Measurements from ENCODE around the gene FBLN1.
"Not testable (repeated sequence)": the region's sequence is repeated elsewhere in the genome, so short reads cannot be mapped to it uniquely, and the experiment has no call there.

The FBLN1 gene

DNA sequence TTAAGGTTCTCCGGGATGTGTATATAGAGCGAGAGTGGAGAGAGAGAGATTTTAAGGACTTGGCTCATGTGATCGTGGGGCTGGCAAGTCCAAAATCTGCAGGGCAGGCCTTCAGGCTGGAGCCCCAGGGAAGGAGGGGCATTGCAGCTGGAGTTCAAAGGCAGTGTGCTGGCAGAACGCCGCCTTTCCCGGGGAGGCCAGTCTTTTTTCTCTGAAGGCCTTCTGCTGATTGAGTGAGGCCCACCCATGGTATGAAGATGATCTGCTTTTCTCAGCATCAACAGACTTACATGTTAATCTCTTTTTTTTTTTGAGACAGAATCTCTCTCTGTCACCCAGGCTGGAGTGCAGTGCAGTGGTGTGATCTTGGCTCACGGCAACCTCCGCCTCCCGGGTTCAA, 25.4 kb downstream of the FBLN1 start:
- DNase-seq: no peak

DNA sequence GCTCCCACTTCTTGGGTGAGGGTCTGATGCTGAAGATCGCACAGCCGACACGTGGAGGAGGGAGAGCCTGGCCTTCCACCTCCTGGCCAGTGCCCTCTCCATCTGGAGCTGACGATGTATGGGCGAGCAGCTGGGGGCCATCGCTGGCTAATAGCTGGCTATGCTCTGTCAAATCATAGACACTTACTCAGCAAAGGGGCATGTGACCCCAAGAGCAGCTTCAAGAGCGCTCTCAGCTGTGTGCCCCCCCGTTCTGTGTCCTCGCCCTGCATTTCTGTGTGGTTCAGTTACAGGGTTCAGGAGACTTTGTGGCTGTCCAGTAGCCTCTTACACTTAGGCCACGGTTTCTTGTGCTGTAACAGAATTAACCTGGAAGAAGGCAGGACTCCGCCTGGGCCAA, 26.4 kb downstream of the FBLN1 start:
- DNase-seq: no peak

DNA sequence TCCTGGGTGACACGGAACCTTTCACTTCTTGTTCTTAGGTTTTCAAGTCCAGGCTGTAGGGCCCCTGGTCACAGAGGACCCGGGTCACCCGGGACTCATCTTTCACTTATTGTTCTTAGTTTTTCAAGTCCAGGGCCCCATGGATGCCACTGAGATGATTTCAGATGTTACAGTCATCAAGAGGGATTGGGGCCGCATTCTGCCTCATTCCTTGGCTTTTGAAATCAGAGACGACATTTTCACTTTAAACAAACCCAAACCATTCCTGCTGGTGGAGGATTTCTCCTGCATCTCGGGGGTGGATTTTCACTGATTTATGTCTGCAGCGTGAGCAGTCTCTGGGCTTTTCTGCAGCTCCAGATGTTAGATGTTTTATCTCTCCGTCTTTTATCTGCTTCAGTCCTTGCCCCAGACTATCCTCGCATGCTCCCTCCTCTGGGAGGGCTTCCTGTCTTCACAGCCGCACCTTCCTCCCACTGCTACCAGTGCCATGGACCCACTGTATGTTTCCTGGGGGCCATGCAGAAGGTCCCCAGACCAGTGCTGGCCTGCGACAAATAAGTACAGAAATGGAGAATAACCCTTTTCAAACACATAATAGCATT, 27.4 kb downstream of the FBLN1 start:
- no peak for DNase-seq

DNA sequence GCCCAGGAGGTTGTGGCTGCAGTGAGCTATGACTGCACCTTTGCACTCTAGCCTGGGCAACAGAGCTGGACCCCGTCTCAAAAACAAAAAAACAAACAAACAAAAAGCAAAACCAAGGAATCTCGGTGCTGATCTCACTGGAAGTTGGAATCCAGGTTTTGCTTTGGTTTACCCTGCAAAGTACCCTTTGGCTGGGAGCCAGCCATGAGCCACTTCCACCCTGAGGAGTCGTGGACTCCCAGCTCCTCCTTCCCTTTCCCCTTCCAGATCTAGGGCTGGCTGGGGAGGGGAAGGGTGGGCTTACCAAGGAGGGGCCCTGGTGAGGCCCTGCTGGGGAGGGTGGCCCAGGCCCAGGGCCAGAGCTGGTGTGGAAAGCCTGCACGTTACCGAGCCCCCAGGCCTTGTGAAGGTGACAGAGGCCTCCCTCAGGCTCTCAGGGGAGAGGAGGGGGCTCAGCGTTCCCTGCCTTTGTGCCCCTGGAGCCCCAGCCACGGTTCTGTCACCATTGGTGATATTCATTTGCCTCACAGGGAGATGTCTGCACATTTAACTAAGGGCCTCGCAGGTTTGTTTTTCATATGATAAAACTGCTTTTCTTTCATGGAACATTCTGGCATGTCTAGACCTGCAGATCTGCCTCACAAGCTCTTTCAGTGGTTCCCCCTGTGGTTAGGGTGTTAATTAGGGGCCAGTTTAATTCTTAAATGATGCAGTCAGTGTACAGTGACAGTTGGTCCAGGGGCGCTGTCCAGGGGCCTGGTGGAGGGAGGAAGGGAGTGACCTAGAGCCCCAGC, 29.0 kb downstream of the FBLN1 start:
- DNase-seq: no peak

DNA sequence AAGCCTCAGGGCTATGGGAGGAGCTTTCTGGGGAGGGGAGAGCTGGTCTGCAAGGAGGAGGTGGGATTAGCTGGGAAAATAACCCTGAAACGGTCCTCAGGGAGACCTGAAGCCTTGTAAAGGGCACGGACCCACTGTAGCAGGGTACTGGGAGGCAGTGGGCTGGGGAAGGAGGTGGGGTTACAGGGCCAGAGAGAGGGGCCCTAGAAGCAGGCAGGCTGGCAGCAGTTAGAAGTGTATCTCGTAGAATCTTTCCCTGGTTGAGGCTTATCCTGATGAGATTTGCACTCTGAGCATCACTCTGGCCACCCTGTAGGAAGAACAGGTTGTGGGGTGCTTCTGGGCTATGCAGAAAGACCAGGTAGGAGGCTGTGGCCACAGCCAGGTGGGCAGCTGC, 29.6 kb downstream of the FBLN1 start:
- no peak for DNase-seq

DNA sequence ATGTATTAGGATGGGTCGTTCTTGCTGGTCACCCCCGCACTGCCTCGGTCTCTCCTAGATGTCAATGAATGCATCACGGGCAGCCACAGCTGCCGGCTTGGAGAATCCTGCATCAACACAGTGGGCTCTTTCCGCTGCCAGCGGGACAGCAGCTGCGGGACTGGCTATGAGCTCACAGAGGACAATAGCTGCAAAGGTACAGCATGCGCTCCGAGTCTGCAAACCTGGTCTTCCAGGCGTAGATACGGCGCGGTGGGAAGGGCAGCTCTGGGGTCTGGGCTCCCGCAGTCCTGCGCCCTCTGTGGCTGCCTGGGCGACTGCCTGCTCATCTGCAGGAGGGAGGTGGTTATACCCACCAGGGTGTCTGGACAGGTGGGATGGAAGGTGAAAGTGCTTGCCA, 31.0 kb downstream of the FBLN1 start:
- DNase-seq: no peak

DNA sequence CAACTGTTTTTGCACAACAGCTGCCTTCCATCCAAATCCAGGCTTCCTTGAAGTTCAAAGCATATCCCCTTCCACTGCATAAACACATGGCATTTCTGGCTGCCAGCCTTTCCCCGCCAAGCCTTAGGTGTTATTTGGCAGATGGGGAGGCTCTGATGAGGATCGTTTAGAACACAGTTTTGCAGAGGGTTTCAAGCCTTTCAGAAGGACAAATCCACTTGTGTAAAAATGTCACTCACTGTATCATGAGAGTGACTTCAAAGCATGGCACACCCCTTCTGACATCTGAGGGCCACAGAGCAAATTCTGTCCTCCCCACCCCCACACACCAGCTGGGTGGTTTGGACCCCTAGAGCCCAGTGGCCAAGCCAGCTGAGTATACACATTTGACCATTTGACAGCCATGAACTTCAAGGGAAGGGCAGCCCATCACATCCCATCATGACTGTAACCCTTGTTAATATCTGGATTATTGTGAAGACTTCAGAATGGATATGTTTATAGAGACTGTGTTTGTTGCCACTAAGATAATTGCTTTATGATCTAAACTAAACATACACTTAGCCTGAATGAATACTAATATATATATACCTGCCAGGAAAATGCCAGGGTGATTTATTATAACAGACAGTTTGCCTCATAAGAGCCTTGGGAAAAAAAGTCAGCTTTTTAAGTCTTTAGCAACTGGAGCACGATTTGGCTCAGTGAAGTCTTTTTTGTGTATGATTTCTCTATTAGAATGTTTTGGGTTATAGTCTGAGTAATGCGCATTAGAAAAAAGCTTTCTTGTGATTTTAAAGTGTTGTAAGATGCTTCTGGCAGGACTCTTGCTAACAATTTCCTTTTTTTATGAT, 31.9 kb downstream of the FBLN1 start:
- DNase-seq: no peak

DNA sequence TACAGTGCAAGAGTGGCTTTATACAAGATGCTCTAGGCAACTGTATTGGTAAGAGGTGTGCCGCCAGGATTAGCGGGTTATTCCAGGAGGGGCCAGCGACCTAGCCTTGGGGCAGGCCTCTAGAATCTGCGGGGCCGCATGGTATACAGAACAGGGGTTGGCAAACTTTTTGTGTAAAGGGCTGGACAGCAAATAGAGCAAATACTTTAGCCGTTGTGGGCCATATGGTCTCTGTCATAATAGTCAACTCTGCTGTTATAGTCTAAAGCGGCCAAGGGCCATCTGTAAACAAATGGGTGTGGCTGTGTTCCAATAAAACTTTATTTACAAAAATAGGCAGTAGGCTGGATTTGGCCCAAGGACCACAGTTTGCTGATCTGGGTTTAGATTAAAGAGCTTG, 32.6 kb downstream of the FBLN1 start:
- no peak for DNase-seq

DNA sequence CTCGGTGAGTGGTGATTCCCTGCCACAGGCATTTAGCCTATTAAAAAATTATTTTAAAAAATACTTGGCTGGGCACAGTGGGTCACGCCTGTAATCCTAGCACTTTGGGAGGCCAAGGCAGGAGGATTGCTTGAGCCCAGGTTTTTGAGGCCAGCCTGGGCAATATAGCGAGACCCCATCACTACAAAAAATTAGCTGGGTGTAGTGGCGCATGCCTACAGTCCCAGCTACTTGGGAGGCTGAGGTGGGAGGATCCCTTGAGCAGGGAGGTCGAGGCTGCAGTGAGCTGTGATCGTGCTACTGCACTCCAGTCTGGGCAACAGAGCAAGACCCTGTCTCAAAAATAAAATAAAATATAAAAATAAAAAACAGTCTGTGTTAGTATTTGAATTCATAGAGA, 33.2 kb downstream of the FBLN1 start:
- DNase-seq: not testable (repeated sequence)

DNA sequence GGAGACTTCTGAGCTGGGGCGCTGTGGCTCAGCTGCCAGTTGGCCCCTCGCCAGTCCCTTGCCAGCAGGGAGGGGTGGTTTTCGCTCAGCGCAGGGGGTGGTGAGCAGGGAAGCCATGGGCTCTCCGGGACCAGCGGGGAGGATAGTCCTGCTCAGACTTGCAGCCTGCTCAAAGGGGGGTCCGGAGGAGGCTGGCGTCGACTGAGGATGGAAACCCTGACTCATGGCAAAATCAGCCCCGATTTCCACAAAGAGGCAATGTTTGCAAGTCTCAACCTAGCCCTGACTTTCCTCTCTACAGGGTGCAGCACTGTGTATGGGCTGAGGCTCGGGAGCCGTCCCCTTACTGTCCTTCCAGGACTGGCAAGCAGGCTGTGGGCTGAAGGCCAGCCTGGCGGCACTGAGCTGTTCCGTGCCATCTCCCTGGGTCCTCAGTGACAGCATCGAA, 35.1 kb downstream of the FBLN1 start:
- no peak for DNase-seq

DNA sequence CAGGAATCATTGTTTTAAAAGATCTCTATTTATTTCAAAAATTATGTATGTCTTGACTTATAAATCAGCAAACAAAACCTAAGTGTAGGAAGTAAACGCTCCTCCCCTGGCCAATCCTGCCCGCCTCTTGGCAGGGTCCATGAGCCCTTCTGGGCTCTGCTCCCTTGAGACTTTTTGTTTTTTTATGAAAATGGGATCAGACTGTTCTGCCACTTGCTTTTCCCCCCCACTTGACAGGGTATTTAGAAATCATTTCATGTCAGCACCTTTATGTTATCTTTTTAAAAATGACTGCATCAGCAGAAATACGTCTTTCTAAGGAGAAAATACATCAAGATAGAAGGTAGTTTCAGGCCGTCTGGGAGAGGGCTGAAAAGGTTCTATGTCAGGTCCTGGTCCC, 35.6 kb downstream of the FBLN1 start:
- no peak for DNase-seq

DNA sequence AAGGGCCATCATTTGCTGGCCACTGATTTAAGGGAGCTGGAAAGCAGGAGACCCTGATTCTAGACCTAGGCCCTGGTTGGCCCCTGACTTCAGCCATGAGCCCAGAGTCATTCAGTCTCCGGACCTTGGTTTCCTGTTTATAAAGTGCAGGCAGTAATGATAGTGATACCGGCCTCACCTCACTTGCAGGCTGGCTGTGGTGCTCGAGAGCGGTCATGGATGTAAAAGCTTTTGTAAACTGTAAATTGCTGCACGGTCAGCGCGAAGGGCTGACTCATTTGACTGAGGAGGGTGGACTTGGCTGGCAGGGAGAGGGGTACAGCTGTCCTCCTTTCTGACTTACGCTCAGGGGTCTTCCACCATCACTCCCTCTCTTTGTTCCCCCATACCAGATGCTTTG, 37.4 kb downstream of the FBLN1 start:
- DNase-seq: no peak

DNA sequence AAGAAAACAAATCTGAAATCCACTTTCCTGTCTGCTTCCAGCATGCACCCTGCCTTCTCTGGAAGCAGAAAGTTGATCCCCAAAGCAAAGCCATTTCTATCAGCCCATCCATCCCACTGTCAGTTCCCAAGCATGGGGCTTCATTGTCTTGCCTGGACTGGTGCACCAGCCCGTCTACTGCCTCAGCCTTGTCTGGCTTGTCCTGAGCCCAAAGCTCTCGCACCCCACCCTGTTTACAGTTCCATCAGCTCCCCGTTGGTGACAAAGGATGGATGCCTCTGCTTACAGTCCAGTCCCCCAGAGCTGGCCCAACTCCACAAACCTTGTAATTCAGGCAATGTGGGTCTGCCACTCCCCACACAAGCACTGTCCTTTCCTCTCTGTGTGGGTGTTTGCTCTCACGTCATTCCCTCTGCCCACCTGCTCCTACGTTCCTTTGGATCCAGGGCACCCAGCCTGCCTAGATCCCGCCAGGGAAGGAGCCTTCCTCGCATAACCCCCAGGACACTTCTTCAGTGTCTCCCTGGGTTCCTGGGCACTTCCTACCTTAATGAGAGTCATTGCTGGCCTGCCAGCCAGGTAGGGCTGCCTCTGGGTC, 38.8 kb downstream of the FBLN1 start:
- DNase-seq: no peak

DNA sequence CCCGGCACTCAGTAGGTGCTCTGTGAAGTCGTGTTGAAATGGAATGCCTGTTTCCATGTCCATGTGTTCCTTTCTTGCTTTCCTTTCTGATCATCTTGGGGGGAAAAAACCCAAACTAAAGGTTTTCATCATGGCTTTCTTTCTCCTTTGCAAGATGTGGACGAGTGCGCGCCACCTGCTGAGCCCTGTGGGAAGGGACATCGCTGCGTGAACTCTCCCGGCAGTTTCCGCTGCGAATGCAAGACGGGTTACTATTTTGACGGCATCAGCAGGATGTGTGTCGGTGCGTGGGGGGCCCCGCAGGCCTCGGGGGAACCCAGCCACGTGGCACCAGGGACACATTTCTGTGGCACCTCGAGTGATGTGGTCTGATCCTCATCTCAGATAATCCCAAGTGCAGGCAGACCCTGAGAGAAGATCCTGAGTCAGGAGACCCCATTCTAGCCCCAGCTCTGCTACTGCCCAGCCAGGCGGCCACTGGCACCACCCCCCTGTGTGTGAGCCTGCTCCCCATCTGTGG, 39.4 kb downstream of the FBLN1 start:
- no peak for DNase-seq

DNA sequence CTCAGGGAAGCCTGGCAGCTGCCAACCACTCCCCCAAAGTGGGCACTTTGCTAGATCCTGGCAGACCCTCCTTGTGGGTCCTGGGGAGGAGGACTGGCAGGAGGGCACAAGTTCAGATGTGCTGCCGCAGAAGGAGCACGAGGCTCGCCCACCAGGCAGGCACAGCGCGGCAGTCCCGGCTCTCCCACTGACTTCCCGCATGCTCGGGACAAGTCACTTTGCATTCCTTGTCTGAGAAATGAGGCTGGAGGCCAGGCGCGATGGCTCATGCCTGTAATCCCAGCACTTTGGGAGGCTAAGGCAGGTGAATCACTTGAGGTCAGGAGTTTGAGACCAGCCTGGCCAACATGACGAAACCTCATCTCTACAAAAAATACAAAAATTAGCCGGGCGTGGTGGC, 40.1 kb downstream of the FBLN1 start:
- DNase-seq: not testable (repeated sequence)

DNA sequence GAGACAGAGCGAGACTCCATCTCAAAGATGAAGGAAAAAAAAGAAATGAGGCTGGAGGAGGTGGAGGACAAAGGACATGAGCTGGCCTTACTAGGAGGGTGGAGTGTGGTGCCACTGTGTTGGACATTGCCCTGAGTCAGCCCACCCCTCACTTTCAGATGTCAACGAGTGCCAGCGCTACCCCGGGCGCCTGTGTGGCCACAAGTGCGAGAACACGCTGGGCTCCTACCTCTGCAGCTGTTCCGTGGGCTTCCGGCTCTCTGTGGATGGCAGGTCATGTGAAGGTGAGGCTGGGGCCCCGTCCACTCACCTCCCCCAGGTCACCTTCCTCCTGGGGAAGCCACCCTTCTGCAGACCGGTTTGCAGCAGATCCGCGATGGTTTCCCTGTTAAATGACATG, 40.6 kb downstream of the FBLN1 start:
- DNase-seq: no peak

DNA sequence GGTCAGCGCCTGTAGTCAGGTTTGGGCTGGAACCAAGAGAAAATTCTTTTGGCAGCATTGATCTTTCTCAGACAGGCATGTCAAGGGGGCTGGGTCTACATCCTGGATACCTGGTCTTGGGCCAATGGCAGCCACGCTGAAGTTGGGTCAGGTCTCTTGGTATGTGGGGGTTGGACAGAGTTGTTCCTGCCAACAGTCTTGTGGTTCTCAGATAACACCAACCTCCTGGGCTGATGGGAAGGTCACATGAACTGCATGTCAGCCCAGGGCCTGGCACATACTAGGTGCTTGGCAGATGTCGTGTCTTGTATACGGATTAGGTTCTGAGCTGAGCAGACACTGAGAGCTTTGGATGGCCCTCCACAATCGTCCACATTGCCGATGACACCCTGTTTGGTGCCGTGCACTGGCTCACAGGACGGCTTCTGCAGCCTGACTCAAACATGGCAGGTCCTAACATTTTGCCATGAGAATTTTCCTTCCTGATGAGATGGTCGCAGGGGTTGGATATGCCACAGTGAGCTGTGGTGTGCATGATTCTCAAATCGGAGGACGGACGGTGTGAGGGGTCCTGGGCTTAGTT, 42.0 kb downstream of the FBLN1 start:
- DNase-seq: no peak

DNA sequence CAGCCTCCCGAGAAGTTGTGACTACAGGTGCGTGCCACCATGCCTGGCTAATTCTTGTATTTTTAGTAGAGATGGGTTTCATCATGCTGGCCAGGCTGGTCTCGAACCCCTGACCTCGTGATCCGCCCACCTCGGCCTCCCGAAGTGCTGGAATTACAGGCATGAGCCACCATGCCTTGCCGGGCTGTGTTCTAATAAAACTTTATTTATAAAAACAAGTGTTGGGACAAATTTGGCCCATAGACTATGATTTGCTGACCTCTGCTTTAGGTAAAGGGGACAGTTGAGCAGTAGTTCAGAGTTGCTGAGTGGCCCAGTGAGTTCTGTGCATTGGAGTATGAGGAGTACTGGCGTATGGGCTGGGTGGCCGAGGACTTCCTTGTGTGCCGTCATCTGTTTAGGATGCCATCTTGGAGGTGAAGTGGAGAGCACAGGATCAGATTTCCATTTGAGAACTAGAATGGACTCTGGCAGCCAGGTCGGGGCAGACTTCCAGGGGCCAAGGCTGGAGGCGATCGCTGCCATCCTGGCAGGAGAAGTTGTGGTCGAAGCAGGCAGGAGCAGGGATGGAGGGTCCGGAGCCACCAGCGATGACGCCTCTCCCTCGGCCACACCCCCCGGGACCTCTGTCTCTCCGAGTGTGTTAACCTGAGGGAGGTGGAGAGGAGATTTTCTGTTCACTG, 43.8 kb downstream of the FBLN1 start:
- DNase-seq: no peak

DNA sequence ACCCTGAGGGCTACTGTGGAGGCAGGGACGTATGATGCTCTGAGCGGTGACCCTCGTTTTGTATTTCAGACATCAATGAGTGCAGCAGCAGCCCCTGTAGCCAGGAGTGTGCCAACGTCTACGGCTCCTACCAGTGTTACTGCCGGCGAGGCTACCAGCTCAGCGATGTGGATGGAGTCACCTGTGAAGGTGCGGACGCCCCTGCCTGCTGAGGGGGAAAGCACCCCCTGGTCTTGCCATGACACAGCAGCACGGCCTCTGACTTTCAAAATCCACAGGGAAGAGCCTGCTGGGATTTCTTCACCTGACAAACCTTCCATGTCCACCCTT, 44.3 kb downstream of the FBLN1 start:
- no peak for DNase-seq

DNA sequence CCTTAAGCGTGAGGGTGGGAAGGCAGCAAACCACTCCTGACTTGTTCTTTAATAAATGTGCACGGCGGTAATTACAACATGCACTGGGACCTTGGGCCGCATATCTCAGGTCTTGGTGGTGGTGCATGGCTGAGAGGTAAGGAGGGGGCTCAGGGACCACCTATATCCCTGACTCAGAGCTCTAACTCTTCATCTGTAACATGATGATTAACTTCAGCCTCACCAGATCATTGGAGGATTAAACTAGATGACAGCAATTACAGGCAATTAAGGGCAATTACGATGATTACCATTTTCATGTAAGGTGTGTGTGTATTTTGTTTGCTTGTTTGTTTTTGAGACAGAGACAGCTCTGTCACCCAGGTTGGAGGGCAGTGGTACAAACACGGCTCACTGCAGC, 45.0 kb downstream of the FBLN1 start:
- no peak for DNase-seq

DNA sequence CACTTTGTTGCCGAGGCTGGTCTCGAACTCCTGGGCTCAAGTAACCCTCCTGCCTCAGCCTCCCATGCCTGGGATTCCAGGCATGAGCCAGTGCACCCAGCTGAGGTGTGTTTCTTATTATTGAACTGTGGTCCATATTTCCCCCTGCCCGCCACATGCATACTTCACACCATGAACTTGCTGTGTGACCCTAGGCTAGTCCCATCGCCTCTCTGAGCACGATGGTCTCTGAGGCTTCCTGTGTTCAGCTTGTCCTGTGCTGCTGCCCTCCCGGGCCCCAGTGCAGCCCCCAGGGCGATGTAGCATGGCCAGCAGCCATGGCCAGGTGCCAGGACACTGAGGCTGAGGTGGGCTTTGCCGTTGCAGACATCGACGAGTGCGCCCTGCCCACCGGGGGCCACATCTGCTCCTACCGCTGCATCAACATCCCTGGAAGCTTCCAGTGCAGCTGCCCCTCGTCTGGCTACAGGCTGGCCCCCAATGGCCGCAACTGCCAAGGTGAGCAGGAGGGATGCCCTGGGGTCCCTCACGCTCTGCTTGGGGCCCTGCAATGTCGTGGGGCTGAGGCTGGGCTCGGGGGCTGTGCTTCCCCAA, 45.7 kb downstream of the FBLN1 start:
- DNase-seq: no peak

All from activated CD4-positive, CD25-positive, alpha-beta regulatory T cell treated with anti-CD3 and anti-CD28 coated beads, Interleukin-2, amount 50 U/mL, for 72 hours (primary cell).